Measurements from ENCODE around the gene TOX4. TPM values are rescaled to one million over a fixed set of nuclear protein-coding genes. Genes with fewer than 3 reads are reported as not detected.

The TOX4 gene
- total and polyA plus RNA-seq, 9 of the 15 experiments (the other 6 are each of a cell fraction or from before 2014, with no cell fraction given), result 9.9 to 76.5 (median 41.0) TPM

DNA sequence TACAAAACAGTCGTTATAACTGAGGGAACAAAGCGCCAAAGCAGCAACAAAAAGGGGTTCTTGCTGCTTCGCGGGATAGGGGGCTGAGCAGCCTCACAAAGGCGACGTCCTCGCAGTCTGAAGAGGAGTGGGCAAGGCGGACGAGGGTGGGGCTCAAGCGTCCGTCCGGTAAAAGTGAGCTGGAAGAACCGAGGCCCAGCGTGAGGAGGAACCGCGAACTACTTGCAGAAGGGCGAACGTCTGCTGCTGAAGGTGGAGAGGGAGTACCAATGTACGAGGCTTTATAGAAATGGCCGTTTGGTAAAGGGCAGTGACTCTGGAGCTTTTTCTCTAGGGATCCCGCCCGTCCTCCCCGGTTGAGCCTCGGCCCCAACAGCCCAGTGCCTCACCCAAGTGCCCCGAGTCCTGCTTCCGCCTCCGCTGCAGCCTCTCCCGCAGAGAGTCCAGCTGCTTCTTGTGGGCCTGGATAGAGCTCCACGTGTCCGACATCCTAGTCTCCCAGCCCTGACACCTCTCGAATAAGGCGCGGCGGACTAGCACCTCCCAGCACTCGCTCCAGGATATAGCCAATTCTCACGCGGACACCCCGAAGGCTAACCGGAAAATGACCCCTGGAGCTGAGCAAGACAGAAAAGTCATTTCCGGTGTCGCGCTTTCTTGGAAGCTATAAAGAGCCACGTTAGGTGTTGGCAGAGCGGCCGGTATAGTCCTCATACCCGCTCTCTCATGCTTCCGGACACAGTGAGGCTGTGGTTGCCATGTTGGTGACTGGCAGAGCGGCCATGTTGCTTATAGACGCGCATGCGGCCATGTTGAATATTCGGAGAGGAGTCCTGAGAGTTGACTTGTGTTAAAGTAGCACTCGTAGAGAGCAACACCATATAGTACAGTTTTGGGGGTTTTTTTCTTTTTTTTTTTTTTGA lies 34.0 kb downstream of the TOX4 start, which contains the start of gene METTL3 (continued):
- TF ChIP-seq, protein P1, sequence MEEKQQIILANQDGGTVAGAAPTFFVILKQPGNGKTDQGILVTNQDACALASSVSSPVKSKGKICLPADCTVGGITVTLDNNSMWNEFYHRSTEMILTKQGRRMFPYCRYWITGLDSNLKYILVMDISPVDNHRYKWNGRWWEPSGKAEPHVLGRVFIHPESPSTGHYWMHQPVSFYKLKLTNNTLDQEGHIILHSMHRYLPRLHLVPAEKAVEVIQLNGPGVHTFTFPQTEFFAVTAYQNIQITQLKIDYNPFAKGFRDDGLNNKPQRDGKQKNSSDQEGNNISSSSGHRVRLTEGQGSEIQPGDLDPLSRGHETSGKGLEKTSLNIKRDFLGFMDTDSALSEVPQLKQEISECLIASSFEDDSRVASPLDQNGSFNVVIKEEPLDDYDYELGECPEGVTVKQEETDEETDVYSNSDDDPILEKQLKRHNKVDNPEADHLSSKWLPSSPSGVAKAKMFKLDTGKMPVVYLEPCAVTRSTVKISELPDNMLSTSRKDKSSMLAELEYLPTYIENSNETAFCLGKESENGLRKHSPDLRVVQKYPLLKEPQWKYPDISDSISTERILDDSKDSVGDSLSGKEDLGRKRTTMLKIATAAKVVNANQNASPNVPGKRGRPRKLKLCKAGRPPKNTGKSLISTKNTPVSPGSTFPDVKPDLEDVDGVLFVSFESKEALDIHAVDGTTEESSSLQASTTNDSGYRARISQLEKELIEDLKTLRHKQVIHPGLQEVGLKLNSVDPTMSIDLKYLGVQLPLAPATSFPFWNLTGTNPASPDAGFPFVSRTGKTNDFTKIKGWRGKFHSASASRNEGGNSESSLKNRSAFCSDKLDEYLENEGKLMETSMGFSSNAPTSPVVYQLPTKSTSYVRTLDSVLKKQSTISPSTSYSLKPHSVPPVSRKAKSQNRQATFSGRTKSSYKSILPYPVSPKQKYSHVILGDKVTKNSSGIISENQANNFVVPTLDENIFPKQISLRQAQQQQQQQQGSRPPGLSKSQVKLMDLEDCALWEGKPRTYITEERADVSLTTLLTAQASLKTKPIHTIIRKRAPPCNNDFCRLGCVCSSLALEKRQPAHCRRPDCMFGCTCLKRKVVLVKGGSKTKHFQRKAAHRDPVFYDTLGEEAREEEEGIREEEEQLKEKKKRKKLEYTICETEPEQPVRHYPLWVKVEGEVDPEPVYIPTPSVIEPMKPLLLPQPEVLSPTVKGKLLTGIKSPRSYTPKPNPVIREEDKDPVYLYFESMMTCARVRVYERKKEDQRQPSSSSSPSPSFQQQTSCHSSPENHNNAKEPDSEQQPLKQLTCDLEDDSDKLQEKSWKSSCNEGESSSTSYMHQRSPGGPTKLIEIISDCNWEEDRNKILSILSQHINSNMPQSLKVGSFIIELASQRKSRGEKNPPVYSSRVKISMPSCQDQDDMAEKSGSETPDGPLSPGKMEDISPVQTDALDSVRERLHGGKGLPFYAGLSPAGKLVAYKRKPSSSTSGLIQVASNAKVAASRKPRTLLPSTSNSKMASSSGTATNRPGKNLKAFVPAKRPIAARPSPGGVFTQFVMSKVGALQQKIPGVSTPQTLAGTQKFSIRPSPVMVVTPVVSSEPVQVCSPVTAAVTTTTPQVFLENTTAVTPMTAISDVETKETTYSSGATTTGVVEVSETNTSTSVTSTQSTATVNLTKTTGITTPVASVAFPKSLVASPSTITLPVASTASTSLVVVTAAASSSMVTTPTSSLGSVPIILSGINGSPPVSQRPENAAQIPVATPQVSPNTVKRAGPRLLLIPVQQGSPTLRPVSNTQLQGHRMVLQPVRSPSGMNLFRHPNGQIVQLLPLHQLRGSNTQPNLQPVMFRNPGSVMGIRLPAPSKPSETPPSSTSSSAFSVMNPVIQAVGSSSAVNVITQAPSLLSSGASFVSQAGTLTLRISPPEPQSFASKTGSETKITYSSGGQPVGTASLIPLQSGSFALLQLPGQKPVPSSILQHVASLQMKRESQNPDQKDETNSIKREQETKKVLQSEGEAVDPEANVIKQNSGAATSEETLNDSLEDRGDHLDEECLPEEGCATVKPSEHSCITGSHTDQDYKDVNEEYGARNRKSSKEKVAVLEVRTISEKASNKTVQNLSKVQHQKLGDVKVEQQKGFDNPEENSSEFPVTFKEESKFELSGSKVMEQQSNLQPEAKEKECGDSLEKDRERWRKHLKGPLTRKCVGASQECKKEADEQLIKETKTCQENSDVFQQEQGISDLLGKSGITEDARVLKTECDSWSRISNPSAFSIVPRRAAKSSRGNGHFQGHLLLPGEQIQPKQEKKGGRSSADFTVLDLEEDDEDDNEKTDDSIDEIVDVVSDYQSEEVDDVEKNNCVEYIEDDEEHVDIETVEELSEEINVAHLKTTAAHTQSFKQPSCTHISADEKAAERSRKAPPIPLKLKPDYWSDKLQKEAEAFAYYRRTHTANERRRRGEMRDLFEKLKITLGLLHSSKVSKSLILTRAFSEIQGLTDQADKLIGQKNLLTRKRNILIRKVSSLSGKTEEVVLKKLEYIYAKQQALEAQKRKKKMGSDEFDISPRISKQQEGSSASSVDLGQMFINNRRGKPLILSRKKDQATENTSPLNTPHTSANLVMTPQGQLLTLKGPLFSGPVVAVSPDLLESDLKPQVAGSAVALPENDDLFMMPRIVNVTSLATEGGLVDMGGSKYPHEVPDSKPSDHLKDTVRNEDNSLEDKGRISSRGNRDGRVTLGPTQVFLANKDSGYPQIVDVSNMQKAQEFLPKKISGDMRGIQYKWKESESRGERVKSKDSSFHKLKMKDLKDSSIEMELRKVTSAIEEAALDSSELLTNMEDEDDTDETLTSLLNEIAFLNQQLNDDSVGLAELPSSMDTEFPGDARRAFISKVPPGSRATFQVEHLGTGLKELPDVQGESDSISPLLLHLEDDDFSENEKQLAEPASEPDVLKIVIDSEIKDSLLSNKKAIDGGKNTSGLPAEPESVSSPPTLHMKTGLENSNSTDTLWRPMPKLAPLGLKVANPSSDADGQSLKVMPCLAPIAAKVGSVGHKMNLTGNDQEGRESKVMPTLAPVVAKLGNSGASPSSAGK (IDR thresholded peaks at IDR 0.05), result peak; percentile 83
- TF ChIP-seq RFX1 (IDR thresholded peaks at IDR 0.05) (no peak), PHTF2 (CRISPR knock-in tag; IDR thresholded peaks at IDR 0.05) (no peak), ZZZ3 (IDR thresholded peaks at IDR 0.05) (no peak), POLR2H (tag; IDR thresholded peaks at IDR 0.05; ENCODE audit: low read depth) (peak; percentile 53; the same call in 1 of the 2 replicates), MTA3 (IDR thresholded peaks at IDR 0.05; ENCODE audit: borderline replicate concordance) (no peak; the same call in 1 of the 2 replicates)
- TF ChIP-seq, protein P2, sequence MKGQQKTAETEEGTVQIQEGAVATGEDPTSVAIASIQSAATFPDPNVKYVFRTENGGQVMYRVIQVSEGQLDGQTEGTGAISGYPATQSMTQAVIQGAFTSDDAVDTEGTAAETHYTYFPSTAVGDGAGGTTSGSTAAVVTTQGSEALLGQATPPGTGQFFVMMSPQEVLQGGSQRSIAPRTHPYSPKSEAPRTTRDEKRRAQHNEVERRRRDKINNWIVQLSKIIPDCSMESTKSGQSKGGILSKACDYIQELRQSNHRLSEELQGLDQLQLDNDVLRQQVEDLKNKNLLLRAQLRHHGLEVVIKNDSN (CRISPR knock-in tag; IDR thresholded peaks at IDR 0.05), result peak; percentile 59
- TF ChIP-seq, protein P3, sequence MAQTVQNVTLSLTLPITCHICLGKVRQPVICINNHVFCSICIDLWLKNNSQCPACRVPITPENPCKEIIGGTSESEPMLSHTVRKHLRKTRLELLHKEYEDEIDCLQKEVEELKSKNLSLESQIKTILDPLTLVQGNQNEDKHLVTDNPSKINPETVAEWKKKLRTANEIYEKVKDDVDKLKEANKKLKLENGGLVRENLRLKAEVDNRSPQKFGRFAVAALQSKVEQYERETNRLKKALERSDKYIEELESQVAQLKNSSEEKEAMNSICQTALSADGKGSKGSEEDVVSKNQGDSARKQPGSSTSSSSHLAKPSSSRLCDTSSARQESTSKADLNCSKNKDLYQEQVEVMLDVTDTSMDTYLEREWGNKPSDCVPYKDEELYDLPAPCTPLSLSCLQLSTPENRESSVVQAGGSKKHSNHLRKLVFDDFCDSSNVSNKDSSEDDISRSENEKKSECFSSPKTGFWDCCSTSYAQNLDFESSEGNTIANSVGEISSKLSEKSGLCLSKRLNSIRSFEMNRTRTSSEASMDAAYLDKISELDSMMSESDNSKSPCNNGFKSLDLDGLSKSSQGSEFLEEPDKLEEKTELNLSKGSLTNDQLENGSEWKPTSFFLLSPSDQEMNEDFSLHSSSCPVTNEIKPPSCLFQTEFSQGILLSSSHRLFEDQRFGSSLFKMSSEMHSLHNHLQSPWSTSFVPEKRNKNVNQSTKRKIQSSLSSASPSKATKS (CRISPR knock-in tag; IDR thresholded peaks at IDR 0.05), result no peak
- TF ChIP-seq, protein P4, sequence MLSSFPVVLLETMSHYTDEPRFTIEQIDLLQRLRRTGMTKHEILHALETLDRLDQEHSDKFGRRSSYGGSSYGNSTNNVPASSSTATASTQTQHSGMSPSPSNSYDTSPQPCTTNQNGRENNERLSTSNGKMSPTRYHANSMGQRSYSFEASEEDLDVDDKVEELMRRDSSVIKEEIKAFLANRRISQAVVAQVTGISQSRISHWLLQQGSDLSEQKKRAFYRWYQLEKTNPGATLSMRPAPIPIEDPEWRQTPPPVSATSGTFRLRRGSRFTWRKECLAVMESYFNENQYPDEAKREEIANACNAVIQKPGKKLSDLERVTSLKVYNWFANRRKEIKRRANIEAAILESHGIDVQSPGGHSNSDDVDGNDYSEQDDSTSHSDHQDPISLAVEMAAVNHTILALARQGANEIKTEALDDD (IDR thresholded peaks at IDR 0.05), result no peak
